Esophagus squamous epithelium (tissue), 5 donors: Measurements from ENCODE around the gene IFI44L. TPM values are rescaled to one million over a fixed set of nuclear protein-coding genes. Genes with fewer than 3 reads are reported as not detected.

Experiments
- DNase-seq: peaks from one replicate; lab custom pipeline; 2025; lab: John Stamatoyannopoulos, UW
- H3K27ac ChIP-seq, 4 donors: fragments of 200-600 bp; sonication (generic); one replicate each; pipeline ENCODE4 v1.5.1; 2016 to 2019; ENCODE audit warnings: mild to moderate bottlenecking in 1 of 4
- H3K27me3 ChIP-seq, 4 donors: fragments of 200-600 bp; sonication (generic); 1 replicate in 3 of 4; 2 replicates in 1 of 4; pipeline versions ENCODE4 v1.5.1 to v1.6.0; 2017 to 2021; ENCODE audit warnings: antibody characterized with exemption in 1 of 4
- H3K36me3 ChIP-seq, 3 donors: fragments of 200-600 bp; sonication (generic); one replicate each; pipeline ENCODE4 v1.5.1; 2016 to 2019
- H3K4me1 ChIP-seq, 3 donors: fragments of 200-600 bp; sonication (generic); one replicate each; pipeline ENCODE4 v1.5.1; 2017 to 2019
- H3K4me3 ChIP-seq, 4 donors: fragments of 200-600 bp; sonication (generic); 1 replicate in 3 of 4; 2 replicates in 1 of 4; pipeline ENCODE4 v1.5.1; 2016 to 2019; ENCODE audit warnings: mild to moderate bottlenecking in 2 of 4, moderate library complexity in 1 of 4
- H3K9me3 ChIP-seq, 3 donors: fragments of 200-600 bp; sonication (generic); one replicate each; pipeline ENCODE4 v1.5.1; 2016 to 2019
- POLR2A ChIP-seq, 4 donors: fragments of 450-650 bp; IDR thresholded peaks; one replicate each; pipeline ENCODE4 v1.6.1; 2017; ENCODE audit warnings: antibody characterized with exemption in 4 of 4, mild to moderate bottlenecking in 4 of 4, moderate library complexity in 3 of 4
- WGBS, 2 donors: methylation state at CpG; one replicate each; pipeline ENCODE4 v1.1.5; 2018; 5-methylcytosine and 5-hydroxymethylcytosine counted together
- intact Hi-C: fragments of 100-400 bp; cut with DNase I; formaldehyde crosslinking; loops from one replicate; pipeline ENCODE4 v1.15.0; 2022
- total RNA-seq, 4 donors: library from RNA; depleted of rRNA; stranded (reverse); fragments of >200 nt; gene quantifications; one replicate each; pipeline ENCODE4 v1.1.0, GENCODE V29; 2016
- TF ChIP-seq, protein P1 (sequence below), 6 experiments: fragments of 450-650 bp in 4 of 6; fragments of 200-600 bp in 2 of 6; sonication (generic) in 2 of 6; IDR thresholded peaks; one replicate each; pipeline ENCODE4 v1.5.1; 2016 to 2019; ENCODE audit warnings: antibody characterized with exemption in 6 of 6, mild to moderate bottlenecking in 4 of 6, moderate library complexity in 4 of 6
- donor health status: DM: yes; HTN: yes; CAD: no.

The IFI44L gene
- total RNA-seq = 10 to 100 TPM in 1 of 4 donors, 1 to 10 TPM in 2, under 1 TPM in 1; 0.11 to 13.6 (median 4.4) TPM

DNA sequence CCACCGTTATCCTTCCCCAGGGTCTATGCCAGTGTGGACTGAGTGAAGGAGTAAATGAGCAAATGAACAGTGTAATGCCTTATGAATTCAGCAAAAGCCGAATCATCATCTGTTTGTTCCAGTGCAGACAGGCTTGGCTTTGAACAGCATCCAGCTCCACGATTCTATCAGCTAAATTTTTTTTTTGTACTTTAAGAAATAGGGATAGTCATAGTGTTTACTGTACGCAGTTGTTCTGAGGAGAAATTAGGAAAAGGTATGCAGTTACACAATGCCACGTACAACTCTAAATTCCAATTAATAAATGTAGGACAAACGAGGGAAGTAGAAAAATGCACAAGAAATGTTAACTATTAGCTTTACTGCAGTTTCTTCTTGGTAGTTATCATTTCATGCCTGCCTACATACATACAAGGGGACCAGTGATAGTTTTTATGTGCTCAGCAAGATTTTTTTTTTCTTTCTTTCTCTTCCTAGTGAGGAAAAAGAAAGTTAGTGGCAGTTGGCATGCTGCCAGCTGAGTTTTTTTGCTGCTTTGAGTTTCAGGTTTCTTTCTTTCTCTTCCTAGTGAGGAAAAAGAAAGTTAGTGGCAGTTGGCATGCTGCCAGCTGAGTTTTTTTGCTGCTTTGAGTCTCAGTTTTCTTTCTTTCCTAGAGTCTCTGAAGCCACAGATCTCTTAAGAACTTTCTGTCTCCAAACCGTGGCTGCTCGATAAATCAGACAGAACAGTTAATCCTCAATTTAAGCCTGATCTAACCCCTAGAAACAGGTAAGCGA is at the start of gene IFI44L:
IFI44L (plus strand) TSS at position 646 of the 777 bp plus-strand sequence. CDS start 7,468 bp downstream, outside the sequence.
- WGBS, 2 donors = 3 to 9% methylated on average over 9 of the region's 9 CpGs
- H3K27ac ChIP-seq = peak within 1 kb of the TSS; percentile 36 to 77 (median 68)
- TF ChIP-seq, protein P1, sequence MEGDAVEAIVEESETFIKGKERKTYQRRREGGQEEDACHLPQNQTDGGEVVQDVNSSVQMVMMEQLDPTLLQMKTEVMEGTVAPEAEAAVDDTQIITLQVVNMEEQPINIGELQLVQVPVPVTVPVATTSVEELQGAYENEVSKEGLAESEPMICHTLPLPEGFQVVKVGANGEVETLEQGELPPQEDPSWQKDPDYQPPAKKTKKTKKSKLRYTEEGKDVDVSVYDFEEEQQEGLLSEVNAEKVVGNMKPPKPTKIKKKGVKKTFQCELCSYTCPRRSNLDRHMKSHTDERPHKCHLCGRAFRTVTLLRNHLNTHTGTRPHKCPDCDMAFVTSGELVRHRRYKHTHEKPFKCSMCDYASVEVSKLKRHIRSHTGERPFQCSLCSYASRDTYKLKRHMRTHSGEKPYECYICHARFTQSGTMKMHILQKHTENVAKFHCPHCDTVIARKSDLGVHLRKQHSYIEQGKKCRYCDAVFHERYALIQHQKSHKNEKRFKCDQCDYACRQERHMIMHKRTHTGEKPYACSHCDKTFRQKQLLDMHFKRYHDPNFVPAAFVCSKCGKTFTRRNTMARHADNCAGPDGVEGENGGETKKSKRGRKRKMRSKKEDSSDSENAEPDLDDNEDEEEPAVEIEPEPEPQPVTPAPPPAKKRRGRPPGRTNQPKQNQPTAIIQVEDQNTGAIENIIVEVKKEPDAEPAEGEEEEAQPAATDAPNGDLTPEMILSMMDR (IDR thresholded peaks at IDR 0.05) = no peak
- TF ChIP-seq POLR2A (IDR thresholded peaks at IDR 0.05) = no peak
- no peaks in the 10 kb centered on the region for H3K36me3 ChIP-seq
- peaks cover 0 to 35% (median 10%) of the 10 kb centered on the region in 3 donors for H3K4me1 ChIP-seq
- DNase-seq = no peak
- intact Hi-C loops = loop anchor here (5.0 kb wide), 1 partner anchor 52 kb away; no protein-coding TSS in a partner anchor
- no peaks in the 10 kb centered on the region for H3K27me3 ChIP-seq
- no peaks in the 10 kb centered on the region for H3K9me3 ChIP-seq
- peak within 1 kb of the TSS; percentile 9 to 53 (median 30) for H3K4me3 ChIP-seq

- no peaks in the 10 kb centered on the region for H3K9me3 ChIP-seq
- intact Hi-C loops = no loop called here
- DNase-seq = no peak
- WGBS, 2 donors = 48 to 49% methylated on average over 2 of the region's 2 CpGs
- H3K27ac ChIP-seq = no peak overlapping the region
- H3K4me3 ChIP-seq = no peak overlapping the region
- H3K27me3 ChIP-seq = no peaks in the 10 kb centered on the region
- no peaks in the 10 kb centered on the region for H3K36me3 ChIP-seq
- H3K4me1 ChIP-seq = no peaks in the 10 kb centered on the region
- no peak for TF ChIP-seq POLR2A (IDR thresholded peaks at IDR 0.05)
- TF ChIP-seq, protein P1 (IDR thresholded peaks at IDR 0.05) = no peak
Observed at GRCh38 chr1:78570539-78570938, 49.7 kb upstream of the IFI44L start.

- H3K4me3 ChIP-seq = no peak overlapping the region
- H3K4me1 ChIP-seq = no peaks in the 10 kb centered on the region
- TF ChIP-seq, protein P1 (IDR thresholded peaks at IDR 0.05) = no peak
- TF ChIP-seq POLR2A (IDR thresholded peaks at IDR 0.05) = no peak
- no peak for DNase-seq
- no peaks in the 10 kb centered on the region for H3K27me3 ChIP-seq
- no peak overlapping the region for H3K27ac ChIP-seq
- H3K36me3 ChIP-seq = no peaks in the 10 kb centered on the region
- H3K9me3 ChIP-seq = no peaks in the 10 kb centered on the region
- WGBS, 2 donors = 53 to 68% methylated on average over 9 of the region's 9 CpGs
- intact Hi-C loops = no loop called here
Observed at GRCh38 chr1:78577257-78578100, 42.8 kb upstream of the IFI44L start.

DNA sequence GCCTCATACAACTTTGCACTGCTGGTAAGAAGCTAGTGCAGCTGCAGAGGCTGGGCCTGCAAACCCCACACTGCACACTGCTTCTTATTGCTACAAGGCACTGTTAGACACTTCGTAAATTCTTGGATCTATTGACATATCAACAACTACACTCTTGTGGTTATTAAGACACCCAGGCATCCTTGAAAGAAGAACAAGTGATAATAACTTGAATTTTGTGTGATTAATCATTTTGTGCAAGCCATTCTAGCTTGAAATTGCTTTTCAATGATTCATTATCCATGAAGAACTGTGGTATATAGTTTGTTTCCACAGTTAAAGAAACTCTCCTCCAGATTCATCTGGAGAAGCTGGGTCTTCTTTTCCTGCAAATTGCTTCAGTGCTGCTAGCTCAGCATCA is 33.7 kb upstream of the IFI44L start:
- DNase-seq = no peak
- no peaks in the 10 kb centered on the region for H3K9me3 ChIP-seq
- intact Hi-C loops = no loop called here
- H3K27me3 ChIP-seq = no peaks in the 10 kb centered on the region
- WGBS, 2 donors = 47 to 50% methylated on average over 1 of the region's 1 CpG
- no peaks in the 10 kb centered on the region for H3K4me1 ChIP-seq
- no peak overlapping the region for H3K4me3 ChIP-seq
- no peak overlapping the region for H3K27ac ChIP-seq
- no peaks in the 10 kb centered on the region for H3K36me3 ChIP-seq
- no peak for TF ChIP-seq POLR2A (IDR thresholded peaks at IDR 0.05)
- TF ChIP-seq, protein P1 (IDR thresholded peaks at IDR 0.05) = no peak
